ENCODE results near the gene LDB2. TPM values are rescaled to one million over a fixed set of nuclear protein-coding genes. Genes with fewer than 3 reads are reported as not detected.

LDB2 gene
- total RNA-seq, 4 donors from 2014 or later: 33.7 to 191 (median 43.5) TPM

- no peak for DNase-seq (ENCODE audit: low spot score)
- TF ChIP-seq, protein P1, sequence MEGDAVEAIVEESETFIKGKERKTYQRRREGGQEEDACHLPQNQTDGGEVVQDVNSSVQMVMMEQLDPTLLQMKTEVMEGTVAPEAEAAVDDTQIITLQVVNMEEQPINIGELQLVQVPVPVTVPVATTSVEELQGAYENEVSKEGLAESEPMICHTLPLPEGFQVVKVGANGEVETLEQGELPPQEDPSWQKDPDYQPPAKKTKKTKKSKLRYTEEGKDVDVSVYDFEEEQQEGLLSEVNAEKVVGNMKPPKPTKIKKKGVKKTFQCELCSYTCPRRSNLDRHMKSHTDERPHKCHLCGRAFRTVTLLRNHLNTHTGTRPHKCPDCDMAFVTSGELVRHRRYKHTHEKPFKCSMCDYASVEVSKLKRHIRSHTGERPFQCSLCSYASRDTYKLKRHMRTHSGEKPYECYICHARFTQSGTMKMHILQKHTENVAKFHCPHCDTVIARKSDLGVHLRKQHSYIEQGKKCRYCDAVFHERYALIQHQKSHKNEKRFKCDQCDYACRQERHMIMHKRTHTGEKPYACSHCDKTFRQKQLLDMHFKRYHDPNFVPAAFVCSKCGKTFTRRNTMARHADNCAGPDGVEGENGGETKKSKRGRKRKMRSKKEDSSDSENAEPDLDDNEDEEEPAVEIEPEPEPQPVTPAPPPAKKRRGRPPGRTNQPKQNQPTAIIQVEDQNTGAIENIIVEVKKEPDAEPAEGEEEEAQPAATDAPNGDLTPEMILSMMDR (IDR thresholded peaks at IDR 0.05): no peak
- no peak for ATAC-seq (ENCODE audit: low FRiP score)
These were observed 13.6 kb downstream of the LDB2 start for GRCh38 chr4:16884673-16885460.

GRCh38 chr4:16883806-16884205, 14.6 kb downstream of the LDB2 start:
- TF ChIP-seq, protein P1 (IDR thresholded peaks at IDR 0.05): no peak
- no peak for ATAC-seq (ENCODE audit: low FRiP score)
- no peak for DNase-seq (ENCODE audit: low spot score)

DNA sequence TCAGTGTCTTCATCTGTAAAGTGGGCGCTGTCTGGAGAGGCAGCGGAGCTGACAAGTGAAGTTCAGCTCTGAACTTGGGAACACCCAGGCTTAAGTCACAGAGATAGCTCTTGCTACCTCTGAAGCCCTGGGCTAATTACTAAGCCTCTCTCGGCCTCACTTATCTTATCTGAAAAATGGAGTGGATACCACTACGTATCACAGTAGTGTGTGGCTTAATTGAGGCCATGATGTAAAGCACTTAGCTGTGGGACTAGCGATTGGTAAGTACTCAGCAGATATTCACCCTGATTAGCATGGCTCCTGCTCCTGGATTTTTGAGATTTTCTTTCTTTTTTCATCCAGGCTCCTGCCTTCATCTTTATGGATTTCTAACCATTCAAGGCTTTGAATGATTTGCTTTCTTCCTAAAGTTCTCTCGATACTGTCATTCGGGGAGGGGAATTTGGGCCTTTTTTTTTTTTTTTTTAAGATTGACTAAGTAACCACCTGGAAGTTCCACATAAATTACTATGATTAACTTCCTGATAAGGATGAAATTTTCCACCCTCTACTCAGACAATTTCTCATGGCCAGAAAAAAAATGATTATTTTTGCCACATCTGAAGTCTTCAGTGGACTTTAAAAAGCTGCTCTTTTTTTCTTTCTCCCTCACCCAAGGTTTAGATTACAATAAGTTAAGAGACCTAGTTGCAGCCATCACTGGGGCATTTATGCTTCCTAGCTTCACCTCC, 17.1 kb downstream of the LDB2 start:
- no peak for DNase-seq (ENCODE audit: low spot score)
- ATAC-seq (ENCODE audit: low FRiP score): no peak
- TF ChIP-seq, protein P1 (IDR thresholded peaks at IDR 0.05): no peak

- DNase-seq (ENCODE audit: low spot score) (no peak), ATAC-seq (ENCODE audit: low FRiP score) (peak; percentile 59)
- TF ChIP-seq, protein P1 (IDR thresholded peaks at IDR 0.05): no peak
These were observed 23.0 kb downstream of the LDB2 start for GRCh38 chr4:16875487-16875886.

- no peak for ATAC-seq (ENCODE audit: low FRiP score)
- TF ChIP-seq, protein P1 (IDR thresholded peaks at IDR 0.05): no peak
- no peak for DNase-seq (ENCODE audit: low spot score)
These were observed 28.7 kb downstream of the LDB2 start for GRCh38 chr4:16869594-16870245.

DNA sequence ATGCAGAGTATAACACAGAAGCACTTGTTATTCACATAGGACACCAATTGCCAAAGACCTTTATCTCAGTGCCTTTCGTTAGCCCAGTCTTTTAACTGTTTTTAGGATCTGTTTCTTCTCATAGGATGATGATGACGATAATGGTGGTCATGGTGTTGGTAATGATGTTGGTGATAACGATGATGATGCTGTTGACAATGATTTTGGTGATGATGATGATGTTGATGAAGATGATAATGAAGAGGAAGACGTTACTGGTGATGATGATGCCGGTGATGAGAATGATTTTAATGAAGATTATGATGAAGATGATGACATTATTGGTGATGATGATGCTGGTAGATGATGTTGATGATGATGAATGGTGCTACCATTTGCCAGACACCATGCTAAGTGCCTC, 29.8 kb downstream of the LDB2 start:
- TF ChIP-seq, protein P1 (IDR thresholded peaks at IDR 0.05): no peak
- DNase-seq (ENCODE audit: low spot score) (no peak), ATAC-seq (ENCODE audit: low FRiP score) (no peak)
